IMR-90 (cell line): ENCODE results near the gene COTL1. TPM values are rescaled to one million over a fixed set of nuclear protein-coding genes. Genes with fewer than 3 reads are reported as not detected.

Experiments used
- ATAC-seq: fragments of 200-7000 bp; cut with Tn5 transposase; 2 replicates; pipeline ENCODE4 v1.9.1; 2020; ENCODE audit warnings: low read depth, mild to moderate bottlenecking, moderate library complexity
- BruUV-seq: library from RNA; stranded (reverse); fragments of 400-500 nt; replicated peaks from 2 replicates; lab custom pipeline; 2021; lab: Mats Ljungman, UMichigan
- CTCF ChIA-PET: fragments of 300-600 bp; formaldehyde crosslinking; extraction: SDS; loops from one replicate; lab custom pipeline; 2021; ENCODE audit warnings: antibody characterized with exemption; lab: Yijun Ruan, JAX
- POLR2A ChIA-PET: fragments of 300-600 bp; sonication (Branson Sonifier 250); formaldehyde crosslinking; loops from one replicate; lab custom pipeline; 2022; ENCODE audit warnings: antibody characterized with exemption; ENCODE audit not compliant: unreplicated experiment; lab: Charles Lee
- DNase-seq: peaks from one replicate; pipeline ENCODE4 v3.0.0; 2013
- H2AFZ ChIP-seq: replicated peaks from 2 replicates; pipeline ENCODE3; 2013; ENCODE audit warnings: low read length, mild to moderate bottlenecking; ENCODE audit not compliant: poor library complexity
- H2AK5ac ChIP-seq: 2 replicates; pipeline ENCODE4 v1.6.1; 2013; ENCODE audit warnings: low read depth, low read length, inconsistent platforms
- H2AK9ac ChIP-seq: replicated peaks from 2 replicates; pipeline ENCODE3; 2013; ENCODE audit warnings: mild to moderate bottlenecking, low read depth, low read length, moderate library complexity; ENCODE audit not compliant: poor library complexity
- H2BK120ac ChIP-seq: 2 replicates; pipeline ENCODE4 v1.6.1; 2013; ENCODE audit warnings: low read depth, low read length, inconsistent platforms
- H2BK15ac ChIP-seq: 3 replicates; pipeline ENCODE4 v1.6.1; 2013; ENCODE audit warnings: low read depth, low read length, inconsistent platforms
- H2BK20ac ChIP-seq: 2 replicates; pipeline ENCODE4 v1.6.1; 2013; ENCODE audit warnings: low read depth, mild to moderate bottlenecking, inconsistent platforms, low read length, moderate library complexity
- H2BK5ac ChIP-seq: 2 replicates; pipeline ENCODE4 v1.6.1; 2013; ENCODE audit warnings: mild to moderate bottlenecking, low read depth, low read length, inconsistent platforms; ENCODE audit not compliant: poor library complexity, severe bottlenecking
- H3K14ac ChIP-seq: replicated peaks from 2 replicates; pipeline ENCODE4 v1.6.1; 2013; ENCODE audit warnings: low read depth, low read length, inconsistent platforms
- H3K18ac ChIP-seq: 2 replicates; pipeline ENCODE4 v1.6.1; 2013; ENCODE audit warnings: low read depth, low read length, control low read depth
- H3K23ac ChIP-seq: 2 replicates; pipeline ENCODE4 v1.6.1; 2013; ENCODE audit warnings: low read depth, low read length, inconsistent platforms
- H3K27ac ChIP-seq: 2 replicates; pipeline ENCODE4 v1.5.1; 2013; ENCODE audit warnings: mild to moderate bottlenecking, control low read depth, low read length; ENCODE audit not compliant: insufficient read depth
- H3K27me3 ChIP-seq: 2 replicates; pipeline ENCODE4 v1.6.1; 2013; ENCODE audit warnings: low read length; ENCODE audit not compliant: control insufficient read depth, insufficient read depth
- H3K36me3 ChIP-seq: 2 replicates; pipeline ENCODE4 v1.6.1; 2013; ENCODE audit warnings: low read length, mixed read lengths; ENCODE audit not compliant: control insufficient read depth, insufficient read depth
- H3K4ac ChIP-seq: 2 replicates; pipeline ENCODE4 v1.6.1; 2013; ENCODE audit warnings: low read depth, low read length, inconsistent platforms
- H3K4me1 ChIP-seq: 2 replicates; pipeline ENCODE4 v1.6.1; 2013; ENCODE audit warnings: low read length, mixed read lengths; ENCODE audit not compliant: control insufficient read depth, insufficient read depth
- H3K4me2 ChIP-seq: 2 replicates; pipeline ENCODE4 v1.6.1; 2013; ENCODE audit warnings: low read depth, mild to moderate bottlenecking, control low read depth, low read length, moderate library complexity
- H3K4me3 ChIP-seq: 2 replicates; pipeline ENCODE4 v1.5.1; 2013; ENCODE audit warnings: low read depth, mild to moderate bottlenecking, control low read depth, low read length, moderate library complexity; ENCODE audit not compliant: insufficient read depth
- H3K56ac ChIP-seq: 2 replicates; pipeline ENCODE4 v1.6.1; 2013; ENCODE audit warnings: low read length, inconsistent platforms; ENCODE audit not compliant: insufficient read depth; ENCODE audit errors: extremely low read depth
- H3K79me1 ChIP-seq, 2 experiments: 2 replicates each; pipeline ENCODE4 v1.6.1; 2013; ENCODE audit warnings: low read length in 2 of 2, inconsistent platforms in 1 of 2, low read depth in 1 of 2
- H3K9ac ChIP-seq: 2 replicates; pipeline ENCODE4 v1.6.1; 2013; ENCODE audit warnings: low read depth, low read length, control low read depth
- H3K9me1 ChIP-seq: 2 replicates; pipeline ENCODE4 v1.6.1; 2013; ENCODE audit warnings: low read length, inconsistent platforms; ENCODE audit not compliant: insufficient read depth
- H3K9me3 ChIP-seq: 2 replicates; pipeline ENCODE4 v1.6.1; 2013; ENCODE audit warnings: low read length; ENCODE audit not compliant: control insufficient read depth, insufficient read depth
- H4K20me1 ChIP-seq: 2 replicates; pipeline ENCODE4 v1.6.1; 2013; ENCODE audit warnings: low read length, inconsistent platforms; ENCODE audit not compliant: insufficient read depth
- H4K5ac ChIP-seq: 2 replicates; pipeline ENCODE4 v1.6.1; 2013; ENCODE audit warnings: mild to moderate bottlenecking, low read depth, low read length, control low read depth
- H4K8ac ChIP-seq, 2 experiments: 2 replicates each; pipeline ENCODE4 v1.6.1; 2013; ENCODE audit warnings: low read depth in 2 of 2, low read length in 2 of 2, control low read depth in 1 of 2, inconsistent platforms in 1 of 2
- H4K91ac ChIP-seq: 2 replicates; pipeline ENCODE4 v1.6.1; 2013; ENCODE audit warnings: low read depth, low read length, inconsistent platforms; ENCODE audit not compliant: insufficient read depth
- BHLHE40 ChIP-seq: fragments of 150-350 bp; IDR thresholded peaks from 2 replicates; pipeline ENCODE4 v1.6.1; 2016; ENCODE audit warnings: mild to moderate bottlenecking, low read depth, low read length
- CEBPB ChIP-seq: IDR thresholded peaks from 2 replicates; pipeline ENCODE4 v1.6.1; 2012; ENCODE audit warnings: low read depth, low read length, improper control_type of control experiment
- CHD1 ChIP-seq: IDR thresholded peaks from 2 replicates; pipeline ENCODE4 v1.6.1; 2012; ENCODE audit warnings: low read depth, low read length, improper control_type of control experiment
- ELK1 ChIP-seq: fragments of 150-350 bp; IDR thresholded peaks from 2 replicates; pipeline ENCODE4 v1.6.1; 2016; ENCODE audit warnings: low read depth, mild to moderate bottlenecking, low read length, moderate library complexity, borderline replicate concordance
- FOS ChIP-seq: fragments of 150-350 bp; IDR thresholded peaks from 2 replicates; pipeline ENCODE4 v1.6.1; 2016; ENCODE audit warnings: low read depth, low read length
- MAFK ChIP-seq: IDR thresholded peaks from 2 replicates; pipeline ENCODE4 v1.6.1; 2012; ENCODE audit warnings: low read depth, low read length, improper control_type of control experiment
- MAZ ChIP-seq: IDR thresholded peaks from 2 replicates; pipeline ENCODE4 v1.6.1; 2012; ENCODE audit warnings: low read depth, mild to moderate bottlenecking, low read length, improper control_type of control experiment, moderate library complexity, borderline replicate concordance
- MXI1 ChIP-seq: IDR thresholded peaks from 2 replicates; pipeline ENCODE4 v1.6.1; 2012; ENCODE audit warnings: low read depth, mild to moderate bottlenecking, low read length, moderate library complexity, borderline replicate concordance
- NFE2L2 ChIP-seq: fragments of 150-350 bp; IDR thresholded peaks from 2 replicates; pipeline ENCODE4 v1.6.1; 2016; ENCODE audit warnings: low read depth, mild to moderate bottlenecking, low read length
- POLR2A ChIP-seq: IDR thresholded peaks from 2 replicates; pipeline ENCODE4 v1.6.1; 2012; ENCODE audit warnings: mild to moderate bottlenecking, low read depth, low read length
- RAD21 ChIP-seq: IDR thresholded peaks from 2 replicates; pipeline ENCODE4 v1.6.1; 2012; ENCODE audit warnings: low read length, improper control_type of control experiment
- RCOR1 ChIP-seq: IDR thresholded peaks from 2 replicates; pipeline ENCODE4 v1.6.1; 2012; ENCODE audit warnings: mild to moderate bottlenecking, low read length, improper control_type of control experiment; ENCODE audit not compliant: insufficient replicate concordance
- RFX5 ChIP-seq: IDR thresholded peaks from 2 replicates; pipeline ENCODE4 v1.8.0; 2012; ENCODE audit warnings: low read depth, mild to moderate bottlenecking, low read length, moderate library complexity
- SMC3 ChIP-seq: fragments of 150-350 bp; IDR thresholded peaks from 2 replicates; pipeline ENCODE4 v1.6.1; 2016; ENCODE audit warnings: low read depth, mild to moderate bottlenecking, antibody characterized with exemption, low read length, moderate library complexity
- WGBS, 2 experiments: methylation state at CpG; one replicate each; pipeline versions ENCODE4 v1.1.5 to v1.1.7; 2013; ENCODE audit warnings: missing lambda C conversion rate in 2 of 2; ENCODE audit not compliant: insufficient read length in 1 of 2; ENCODE audit errors: extremely low coverage in 2 of 2; 5-methylcytosine and 5-hydroxymethylcytosine counted together
- dilution Hi-C: fragments of 300-500 bp; cut with HindIII; formaldehyde crosslinking; loops from one replicate; pipeline ENCODE4 v1.14.3; 2018; ENCODE audit warnings: low sequenced_read_pairs; ENCODE audit not compliant: unreplicated experiment
- in situ Hi-C: fragments of 300-500 bp; cut with MboI; formaldehyde crosslinking; loops from 3 replicates; pipeline ENCODE4 v1.14.3; 2019; ENCODE audit warnings: low sequenced_read_pairs, inconsistent platforms, mixed read lengths
- intact Hi-C: fragments of 100-400 bp; cut with micrococcal nuclease; formaldehyde crosslinking; loops from 2 replicates; pipeline ENCODE4 v1.10.0; 2022
- polyA plus RNA-seq, 3 experiments: library from polyadenylated mRNA; depleted of rRNA; stranded (reverse); fragments of >200 nt; gene quantifications; 2 replicates each; pipeline ENCODE4 v1.2.3, GENCODE V29; 2012; ENCODE audit warnings: low replicate concordance in 1 of 3
- total RNA-seq: library from RNA; depleted of rRNA; stranded (reverse); fragments of >200 nt; gene quantifications from 2 replicates; pipeline ENCODE4 v1.2.3, GENCODE V29; 2012
- TF ChIP-seq, protein P1 (sequence below): fragments of 150-350 bp; IDR thresholded peaks from 2 replicates; pipeline ENCODE4 v1.6.1; 2017; ENCODE audit warnings: mild to moderate bottlenecking, antibody characterized with exemption, low read length, low read depth
- TF ChIP-seq, protein P2 (sequence below): conservative IDR thresholded peaks from 2 replicates; pipeline ENCODE4 v1.5.1; 2012; ENCODE audit warnings: mild to moderate bottlenecking, low read depth, low read length, improper control_type of control experiment

COTL1 gene
- total and polyA plus RNA-seq, 2 of the 4 experiments (the other 2 are of a cell fraction), result 144 to 258 TPM

- H4K91ac ChIP-seq, result no peak overlapping the region
- H4K5ac ChIP-seq, result no peak overlapping the region
- no peak overlapping the region for H3K18ac ChIP-seq
- DNase-seq (no peak), ATAC-seq (no peak)
- H4K8ac ChIP-seq, result no peak overlapping the region
- no peak overlapping the region for H2BK120ac ChIP-seq
- no peak overlapping the region for H3K4me2 ChIP-seq
- no peak overlapping the region for H2AK5ac ChIP-seq
- no TSS peak for BruUV-seq
- H2AK9ac ChIP-seq, result no peak overlapping the region
- intact Hi-C loops (no loop called here), in situ Hi-C loops (no loop called here), dilution Hi-C loops (no loop called here)
- H2BK5ac ChIP-seq, result no peak overlapping the region
- peaks cover 58% of the 10 kb centered on the region for H3K36me3 ChIP-seq
- H3K27me3 ChIP-seq, result no peaks in the 10 kb centered on the region
- H3K9me3 ChIP-seq, result no peaks in the 10 kb centered on the region
- H3K56ac ChIP-seq, result no peak overlapping the region
- POLR2A ChIA-PET, result no interaction called here
- 84% methylated on average over 10 of the region's 13 CpGs; no CpG with 5 or more reads in 1 of the 2 experiments for WGBS, 2 experiments
- no peak overlapping the region for H3K9ac ChIP-seq
- H2BK15ac ChIP-seq, result no peak overlapping the region
- CTCF ChIA-PET, result interaction anchor here (0.9 kb wide), 1 partner anchor 174 kb away, joined by 3 read pairs; no protein-coding TSS in a partner anchor
- H4K20me1 ChIP-seq, result peaks cover 30% of the 10 kb centered on the region
- no peak overlapping the region for H3K4me3 ChIP-seq
- H3K9me1 ChIP-seq, result peaks cover 10% of the 10 kb centered on the region; the same call in 1 of the 2 replicates
- H3K4ac ChIP-seq, result no peak overlapping the region
- peaks cover 23 to 50% of the 10 kb centered on the region in 2 experiments for H3K79me1 ChIP-seq
- no peak overlapping the region for H3K23ac ChIP-seq
- TF ChIP-seq RAD21 (no peak), RCOR1 (no peak), MAFK (no peak), MAZ (no peak), MXI1 (no peak), ELK1 (no peak), POLR2A (no peak), BHLHE40 (no peak), CHD1 (no peak), RFX5 (no peak), FOS (no peak), NFE2L2 (no peak), CEBPB (no peak), SMC3 (no peak)
- TF ChIP-seq, protein P1, sequence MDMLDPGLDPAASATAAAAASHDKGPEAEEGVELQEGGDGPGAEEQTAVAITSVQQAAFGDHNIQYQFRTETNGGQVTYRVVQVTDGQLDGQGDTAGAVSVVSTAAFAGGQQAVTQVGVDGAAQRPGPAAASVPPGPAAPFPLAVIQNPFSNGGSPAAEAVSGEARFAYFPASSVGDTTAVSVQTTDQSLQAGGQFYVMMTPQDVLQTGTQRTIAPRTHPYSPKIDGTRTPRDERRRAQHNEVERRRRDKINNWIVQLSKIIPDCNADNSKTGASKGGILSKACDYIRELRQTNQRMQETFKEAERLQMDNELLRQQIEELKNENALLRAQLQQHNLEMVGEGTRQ, result no peak
- TF ChIP-seq, protein P2, sequence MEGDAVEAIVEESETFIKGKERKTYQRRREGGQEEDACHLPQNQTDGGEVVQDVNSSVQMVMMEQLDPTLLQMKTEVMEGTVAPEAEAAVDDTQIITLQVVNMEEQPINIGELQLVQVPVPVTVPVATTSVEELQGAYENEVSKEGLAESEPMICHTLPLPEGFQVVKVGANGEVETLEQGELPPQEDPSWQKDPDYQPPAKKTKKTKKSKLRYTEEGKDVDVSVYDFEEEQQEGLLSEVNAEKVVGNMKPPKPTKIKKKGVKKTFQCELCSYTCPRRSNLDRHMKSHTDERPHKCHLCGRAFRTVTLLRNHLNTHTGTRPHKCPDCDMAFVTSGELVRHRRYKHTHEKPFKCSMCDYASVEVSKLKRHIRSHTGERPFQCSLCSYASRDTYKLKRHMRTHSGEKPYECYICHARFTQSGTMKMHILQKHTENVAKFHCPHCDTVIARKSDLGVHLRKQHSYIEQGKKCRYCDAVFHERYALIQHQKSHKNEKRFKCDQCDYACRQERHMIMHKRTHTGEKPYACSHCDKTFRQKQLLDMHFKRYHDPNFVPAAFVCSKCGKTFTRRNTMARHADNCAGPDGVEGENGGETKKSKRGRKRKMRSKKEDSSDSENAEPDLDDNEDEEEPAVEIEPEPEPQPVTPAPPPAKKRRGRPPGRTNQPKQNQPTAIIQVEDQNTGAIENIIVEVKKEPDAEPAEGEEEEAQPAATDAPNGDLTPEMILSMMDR, result no peak
- peaks cover 2% of the 10 kb centered on the region; the same call in 1 of the 2 replicates for H3K4me1 ChIP-seq
- H2AFZ ChIP-seq, result no peak overlapping the region
- H2BK20ac ChIP-seq, result no peak overlapping the region
- no peak overlapping the region for H3K27ac ChIP-seq
- H3K14ac ChIP-seq, result no peak overlapping the region
These were observed 54.0 kb downstream of the COTL1 start for GRCh38 chr16:84563786-84564420.
